HuH-7.5 (cell line): Measurements from ENCODE around the gene UTP25.
"Not testable (repeated sequence)": the region's sequence is repeated elsewhere in the genome, so short reads cannot be mapped to it uniquely, and the experiment has no call there.

Experiments
- DNase-seq: peaks from one replicate; pipeline ENCODE4 v3.0.0; 2011; ENCODE audit warnings: low spot score

The UTP25 gene

DNA sequence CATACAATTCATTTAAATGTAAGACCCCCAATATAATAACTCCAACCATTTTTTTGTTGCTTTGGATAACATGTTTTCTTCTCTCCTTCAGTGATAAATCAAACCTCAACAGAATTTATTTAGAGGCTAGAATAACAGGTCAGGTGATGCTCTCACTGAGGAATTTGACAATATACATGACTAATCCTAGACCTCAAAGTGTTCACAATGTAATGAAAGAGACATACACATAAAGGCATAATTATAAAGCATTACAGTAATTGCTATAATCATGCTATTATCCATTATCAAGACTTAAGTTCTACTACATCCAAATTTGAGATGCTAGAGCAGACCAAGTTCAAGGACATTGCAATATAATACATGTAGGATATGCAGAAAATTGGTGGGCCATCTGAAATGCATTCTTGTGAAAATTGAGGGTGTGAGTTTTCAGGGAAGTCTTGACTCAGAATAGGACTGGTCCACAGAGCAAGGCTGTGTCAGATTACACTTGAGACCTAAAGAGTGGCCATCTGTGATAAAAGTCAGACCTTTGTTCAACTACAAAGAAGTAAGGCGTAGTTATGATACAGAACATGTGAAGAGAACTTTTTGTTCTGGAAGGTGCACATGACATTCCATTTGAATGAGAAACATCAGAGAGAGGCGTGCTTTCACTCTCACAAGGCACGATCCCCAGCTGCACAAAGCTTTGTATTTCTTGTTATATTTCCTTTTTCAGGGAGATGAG, 45.5 kb downstream of the UTP25 start:
- DNase-seq = no peak

DNA sequence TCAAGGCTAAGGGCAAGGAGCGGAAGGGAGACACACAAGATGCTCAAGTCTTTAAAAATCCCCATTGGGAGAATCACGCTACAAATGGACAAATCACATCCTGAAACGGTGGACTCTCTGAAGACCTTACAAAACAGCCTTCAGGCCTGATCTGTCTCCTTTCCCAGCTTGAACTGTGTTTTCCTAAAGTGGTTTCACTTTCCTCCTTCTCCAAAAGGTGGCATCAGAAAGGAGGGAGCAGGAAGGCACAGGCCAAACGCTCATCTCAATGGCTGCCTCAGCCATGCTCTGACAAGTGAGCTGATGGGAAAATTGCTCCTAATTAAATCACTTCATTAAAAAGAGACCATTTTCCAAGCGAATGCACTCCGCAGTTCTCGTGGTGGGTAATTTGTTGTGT, 47.7 kb downstream of the UTP25 start:
- no peak for DNase-seq

DNA sequence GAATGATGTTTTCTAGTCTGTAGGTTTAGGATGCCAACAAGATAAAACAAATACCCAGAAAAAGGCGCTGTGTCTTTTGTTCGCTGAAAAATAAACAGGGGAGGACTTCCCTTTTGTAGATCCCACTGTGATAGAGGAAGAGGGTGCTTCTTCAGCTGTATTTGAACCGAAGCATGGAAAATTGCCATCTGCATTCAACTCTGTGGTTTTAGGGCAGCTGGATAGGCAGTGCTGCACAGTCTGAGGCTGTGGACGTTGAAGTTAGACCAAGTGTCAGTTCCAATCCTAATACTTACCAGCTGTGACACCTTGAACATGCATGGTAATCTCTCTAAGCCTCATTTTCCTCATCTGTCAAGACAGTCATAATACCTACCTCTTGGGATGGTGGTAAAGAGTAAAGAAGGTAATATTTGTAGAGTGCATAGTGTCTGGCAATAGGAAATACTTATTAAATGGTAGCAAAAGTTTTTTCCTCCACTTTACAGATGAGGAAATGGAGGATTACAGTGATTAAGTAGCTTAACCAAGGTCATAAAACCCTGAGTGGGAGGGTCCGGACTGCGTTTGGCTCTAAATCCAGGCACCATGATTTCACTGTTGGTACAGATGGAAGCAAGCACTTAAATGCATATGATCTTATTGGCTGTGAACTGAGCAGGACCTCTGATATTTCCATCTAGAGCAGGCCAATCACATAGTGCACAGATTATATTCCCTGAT, 48.5 kb downstream of the UTP25 start:
- DNase-seq = no peak

DNA sequence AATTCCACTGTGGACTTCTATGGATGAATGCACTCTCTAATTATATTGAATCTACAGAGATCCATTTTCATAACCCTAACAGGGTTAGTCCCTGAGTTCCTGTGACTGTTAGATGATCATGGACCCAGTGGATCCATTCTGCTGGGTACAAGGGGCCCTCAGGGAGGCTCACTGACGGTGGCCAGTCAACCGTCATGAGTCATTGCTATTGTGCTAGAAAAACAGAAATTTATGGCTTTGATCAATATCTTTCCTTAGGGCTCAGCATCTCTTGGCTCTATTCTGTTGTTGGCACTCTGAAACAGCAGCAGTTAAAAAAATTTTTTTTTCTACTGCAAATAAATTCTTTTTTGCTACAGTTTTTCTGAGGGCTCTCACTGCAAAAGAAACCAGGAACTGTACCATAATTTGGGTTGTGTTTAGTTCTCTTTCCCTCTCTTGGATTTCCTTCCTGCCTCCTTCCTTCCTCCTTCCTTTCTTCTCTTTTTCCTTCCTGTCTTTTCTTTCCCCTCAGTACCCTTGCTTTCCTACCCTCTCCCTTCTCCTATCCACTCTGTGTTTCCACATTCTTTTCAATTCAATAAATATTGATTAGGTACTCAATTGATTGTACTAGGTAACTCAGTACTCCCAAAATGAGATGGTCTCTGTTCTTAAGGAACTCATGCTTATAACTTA, 49.5 kb downstream of the UTP25 start:
- DNase-seq = no peak

DNA sequence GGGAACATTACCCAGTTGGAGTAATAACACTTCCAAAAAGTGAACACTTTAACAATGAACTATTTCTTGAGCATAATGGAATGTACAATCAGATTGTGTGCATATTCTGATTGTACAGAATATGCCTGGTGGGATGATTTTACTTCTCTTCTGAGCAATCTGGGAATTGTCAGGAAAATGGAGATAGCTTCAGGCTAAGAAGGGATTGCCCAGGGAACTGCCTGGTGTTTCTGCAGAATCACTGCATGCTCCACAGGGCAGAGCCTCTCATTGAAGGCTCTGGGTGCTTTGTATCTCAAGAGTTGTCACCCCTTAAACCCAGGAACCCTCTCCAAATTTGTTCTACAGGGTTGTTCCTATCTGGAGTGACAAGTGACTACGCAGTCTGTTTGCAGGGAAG, 51.2 kb downstream of the UTP25 start:
- DNase-seq = no peak

DNA sequence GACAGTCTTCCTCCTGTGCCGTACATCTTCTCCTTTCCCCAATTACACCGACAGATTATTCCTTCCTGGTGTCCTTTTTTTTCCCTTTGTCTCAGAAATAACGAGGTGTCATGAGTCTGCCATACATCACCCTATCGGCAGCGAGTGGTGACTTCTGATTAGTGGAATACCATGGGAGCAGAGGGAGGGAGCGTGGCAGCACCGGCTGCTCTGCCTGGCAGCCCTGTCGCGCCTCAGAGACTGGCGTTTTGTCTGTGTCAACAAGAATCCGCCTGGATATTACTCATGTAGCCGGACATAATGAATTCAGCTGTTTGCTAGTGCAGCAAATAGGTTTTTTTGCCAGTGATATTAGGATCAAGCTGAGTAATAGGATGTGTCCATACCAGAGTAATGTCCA, 51.8 kb downstream of the UTP25 start:
- no peak for DNase-seq

DNA sequence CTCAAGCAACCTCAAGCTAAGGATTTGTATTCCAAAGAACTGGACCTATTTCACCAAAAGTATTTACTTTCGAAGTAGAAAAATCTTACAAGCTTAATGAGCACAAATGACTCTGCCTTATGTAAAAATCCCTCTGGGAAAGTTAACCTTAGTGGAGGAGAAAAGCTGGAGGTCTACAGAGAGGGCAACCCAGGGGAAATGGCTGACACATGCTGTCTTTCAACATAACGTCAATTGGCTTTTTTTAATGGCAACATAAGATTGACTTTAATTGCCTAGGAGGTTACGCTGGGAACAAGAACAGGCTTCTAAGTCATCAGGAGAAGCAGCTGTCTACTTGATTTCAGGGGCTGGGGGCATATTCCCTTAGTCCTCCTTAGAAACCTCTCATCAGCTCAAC, 52.3 kb downstream of the UTP25 start:
- DNase-seq = no peak

DNA sequence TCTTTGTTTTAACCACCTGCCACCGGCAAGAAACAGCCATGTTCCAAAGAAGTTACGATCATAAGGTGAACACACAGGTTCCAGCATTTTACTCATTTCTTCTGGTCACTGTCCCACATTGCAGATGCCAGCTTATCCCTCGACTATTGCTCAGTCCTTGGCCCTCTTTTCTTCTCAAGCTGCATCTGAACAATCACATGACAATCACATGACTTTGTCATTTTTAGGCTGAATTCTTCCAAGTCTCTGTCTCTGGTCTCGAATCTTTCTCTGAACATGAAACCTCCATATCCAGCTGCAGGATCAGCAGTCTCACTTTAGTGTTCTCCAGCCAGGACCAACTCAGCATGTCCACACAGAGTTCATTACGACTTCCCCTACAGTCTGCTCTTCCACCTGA, 53.8 kb downstream of the UTP25 start:
- DNase-seq = no peak

DNA sequence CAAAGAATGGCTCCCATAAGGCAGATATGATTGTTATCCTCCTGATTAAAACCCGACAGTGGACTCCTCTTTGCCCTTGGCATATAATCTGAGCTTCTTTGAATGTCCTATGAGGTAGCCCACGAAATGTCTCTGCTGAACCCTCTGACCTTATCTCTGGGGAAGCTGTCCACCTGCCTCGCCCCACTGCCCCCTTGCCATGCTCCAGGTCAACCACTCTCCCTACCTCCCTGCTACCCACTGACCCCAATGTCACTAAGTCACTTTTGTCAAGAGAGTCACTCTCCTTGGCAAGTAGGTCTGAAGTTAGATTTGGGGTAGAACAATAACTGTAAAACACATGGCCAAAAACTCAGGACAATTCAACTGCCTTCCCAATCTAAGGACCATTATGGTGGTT, 54.5 kb downstream of the UTP25 start:
- no peak for DNase-seq

DNA sequence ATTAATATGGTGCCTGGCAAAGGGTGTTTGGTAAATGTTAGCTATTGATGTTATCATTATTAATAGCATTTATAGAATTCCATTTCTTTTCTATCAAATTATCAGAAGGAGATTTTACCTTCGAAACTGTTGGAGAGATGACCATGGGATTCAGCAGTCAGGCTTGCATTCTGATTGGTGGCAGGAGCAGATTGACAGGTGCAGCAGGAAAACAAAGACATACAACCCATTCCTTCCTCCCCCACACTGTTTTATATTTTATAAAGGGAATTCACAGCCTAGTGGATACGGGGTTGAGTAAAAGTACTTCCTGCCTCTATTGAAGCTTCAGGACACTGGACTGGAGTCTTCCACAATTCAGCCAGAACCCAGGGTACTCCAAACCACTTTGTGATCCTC, 55.2 kb downstream of the UTP25 start:
- DNase-seq = no peak

DNA sequence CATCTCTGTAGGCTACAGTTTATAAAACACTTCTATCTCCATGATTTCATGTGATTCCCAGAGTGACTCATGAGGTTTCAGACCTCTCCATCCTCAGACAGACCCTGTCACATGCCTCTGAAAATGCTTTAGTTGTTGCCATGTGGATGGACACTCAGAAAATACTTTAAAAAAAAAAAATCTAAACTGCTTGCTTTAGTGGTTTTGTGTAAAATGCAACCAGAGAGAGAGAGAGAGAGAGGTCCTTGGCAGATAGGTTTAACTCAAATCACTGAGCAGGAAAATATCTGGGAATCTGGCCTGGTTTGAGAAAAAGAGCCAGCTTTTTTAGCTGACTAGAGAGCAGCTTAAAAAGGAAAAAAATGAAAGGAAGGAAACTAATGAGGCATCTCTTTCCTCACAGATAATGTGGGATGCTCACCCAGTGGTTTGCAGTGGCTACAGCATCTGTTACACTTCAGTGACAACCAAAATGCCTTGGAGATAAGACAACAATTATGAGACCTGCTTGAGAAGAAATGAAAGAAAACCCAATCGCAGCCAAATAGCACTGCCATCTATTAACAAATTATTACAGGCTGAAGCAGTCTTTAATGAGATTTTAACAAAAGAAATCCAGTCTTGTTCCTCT, 55.7 kb downstream of the UTP25 start:
- no peak for DNase-seq

DNA sequence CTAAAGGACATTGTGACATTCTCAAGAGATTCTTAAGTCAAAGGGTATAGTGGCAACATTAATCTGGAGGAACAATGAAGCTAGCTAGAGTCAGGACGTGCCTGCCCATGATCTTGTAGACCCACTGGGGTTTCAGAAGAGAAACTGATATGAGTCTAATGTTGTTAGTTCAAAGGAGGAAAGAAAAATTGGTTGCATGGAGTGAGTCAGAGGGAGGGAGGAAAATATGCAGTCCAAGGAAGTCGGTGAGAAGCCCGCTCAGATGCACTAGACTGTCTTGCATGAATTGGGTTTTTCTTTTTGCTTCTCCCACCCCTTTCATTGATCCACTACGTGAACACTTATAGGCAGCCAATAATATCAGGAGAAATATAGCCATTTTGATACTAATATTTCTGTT, 56.5 kb downstream of the UTP25 start:
- no peak for DNase-seq

DNA sequence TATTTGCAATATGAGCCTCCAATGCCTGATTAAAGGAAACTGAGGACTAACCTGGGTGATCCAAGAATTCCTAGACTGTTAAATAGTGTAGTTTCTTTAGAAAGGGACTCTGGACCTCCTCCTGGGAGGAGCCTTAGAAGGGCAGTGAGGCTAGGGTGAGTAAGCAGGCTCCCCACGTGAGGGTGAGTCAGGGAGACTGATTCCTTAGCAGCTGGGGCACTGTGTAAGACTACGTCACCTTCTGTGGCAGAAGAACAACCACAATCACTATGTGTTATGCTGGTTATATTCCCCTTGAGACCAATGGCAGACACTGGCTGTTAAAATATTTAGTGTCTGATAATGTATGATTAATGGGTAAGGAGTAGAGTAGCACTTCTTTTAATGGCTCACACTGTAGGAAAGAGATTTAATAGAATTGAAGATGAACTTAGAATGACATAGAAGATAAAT, 56.9 kb downstream of the UTP25 start:
- DNase-seq = no peak

DNA sequence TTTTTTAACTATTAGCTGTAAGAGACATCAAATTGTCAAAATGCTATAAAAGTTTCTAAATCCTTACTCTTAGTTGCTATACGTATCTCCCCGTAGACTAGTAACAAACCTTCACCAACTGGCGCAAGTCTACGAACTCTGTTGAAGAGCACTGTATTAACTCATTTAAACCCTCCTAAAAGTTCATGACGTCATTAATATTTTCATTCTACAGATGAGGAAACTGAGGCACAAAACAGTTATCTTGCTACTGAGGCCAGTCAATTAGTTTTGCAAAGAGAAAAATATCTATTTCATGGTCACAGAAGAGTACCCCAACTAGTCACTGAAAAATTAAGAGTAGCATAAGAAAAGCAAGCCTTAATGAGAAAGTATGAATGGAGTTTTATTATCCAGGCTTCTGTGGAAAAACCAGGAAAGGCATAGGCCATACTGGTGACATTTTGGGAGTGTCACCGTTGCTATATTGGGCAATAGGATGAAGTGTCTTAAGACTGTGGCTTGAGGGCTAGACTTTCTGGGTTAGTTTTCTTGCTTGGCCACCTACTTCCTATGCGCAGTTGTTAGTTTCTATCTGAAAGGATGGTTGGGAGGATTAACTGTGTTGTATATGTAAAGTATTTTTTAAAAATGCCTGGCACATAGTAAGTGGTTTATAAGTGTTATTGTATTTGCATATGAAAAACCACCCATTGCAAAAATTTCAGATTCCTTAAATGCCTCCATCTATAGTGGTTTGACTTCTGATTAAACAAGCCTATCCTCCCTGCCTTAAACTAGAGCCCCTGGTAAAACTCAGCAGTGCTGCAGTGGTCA, 57.8 kb downstream of the UTP25 start:
- DNase-seq = no peak

DNA sequence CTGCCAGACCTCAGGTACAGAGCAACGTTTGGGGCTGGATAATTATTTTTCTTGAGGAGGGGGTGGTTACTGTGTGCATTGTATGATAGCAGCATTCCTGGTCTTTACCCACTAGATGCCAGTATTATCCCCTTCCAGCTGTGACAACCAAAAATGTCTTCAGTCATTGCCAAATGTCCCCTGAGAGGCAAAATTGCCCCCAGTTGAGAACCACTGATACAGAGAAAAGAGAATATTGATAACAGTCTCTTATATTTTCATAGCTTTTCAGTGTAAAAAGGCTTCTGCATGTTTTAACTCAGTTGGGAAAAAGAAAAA, 58.4 kb downstream of the UTP25 start:
- DNase-seq = no peak

DNA sequence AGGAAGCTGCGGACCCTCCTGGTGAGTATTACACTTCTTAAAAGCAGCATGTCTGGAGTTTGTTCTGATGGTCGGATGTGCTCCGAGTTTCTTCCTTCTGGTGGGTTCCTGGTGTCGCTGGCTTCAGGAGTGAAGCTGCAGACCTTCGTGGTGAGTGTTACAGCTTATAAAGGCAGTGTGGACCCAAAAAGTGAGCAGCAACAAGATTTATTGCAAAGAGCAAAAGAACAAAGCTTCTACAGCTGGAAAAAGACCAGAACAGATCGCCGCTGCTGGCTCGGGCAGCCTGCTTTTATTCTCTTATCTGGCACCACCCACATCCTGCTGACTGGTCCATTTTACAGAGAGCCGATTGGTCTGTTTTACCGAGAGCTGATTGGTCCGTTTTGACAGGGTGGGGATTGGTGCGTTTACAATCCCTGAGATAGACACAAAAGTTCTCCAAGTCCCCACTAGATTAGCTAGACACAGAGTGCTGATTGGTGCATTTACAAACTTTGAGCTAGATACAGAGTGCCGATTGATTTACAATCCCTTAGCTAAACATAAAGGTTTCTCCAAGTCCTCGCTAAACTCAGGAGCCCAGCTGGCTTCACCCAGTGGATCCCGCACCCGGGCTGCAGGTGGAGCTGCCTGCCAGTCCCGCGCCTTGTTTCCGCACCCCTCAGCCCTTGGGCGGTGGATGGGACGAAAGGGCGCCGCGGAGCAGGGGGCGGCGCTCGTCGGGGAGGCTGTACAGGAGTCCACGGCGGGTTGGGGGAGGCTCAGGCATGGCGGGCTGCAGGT, 60.7 kb downstream of the UTP25 start:
- not testable (repeated sequence) for DNase-seq

DNA sequence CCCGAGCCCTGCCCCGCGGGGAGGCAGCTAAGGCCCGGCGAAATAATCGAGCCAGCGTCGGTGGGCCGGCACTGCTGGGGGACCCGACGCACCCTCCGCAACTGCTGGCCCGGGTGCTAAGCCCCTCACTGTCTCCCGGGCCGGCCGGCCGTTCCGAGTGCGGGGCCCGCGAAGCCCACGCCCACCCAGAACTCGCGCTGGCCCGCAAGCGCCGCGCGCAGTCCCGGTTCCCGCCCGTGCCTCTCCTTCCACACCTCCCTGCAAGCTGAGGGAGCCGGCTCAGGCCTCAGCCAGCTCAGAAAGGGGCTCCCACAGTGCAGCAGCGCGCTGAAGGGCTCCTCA, 61.3 kb downstream of the UTP25 start:
- no peak for DNase-seq

DNA sequence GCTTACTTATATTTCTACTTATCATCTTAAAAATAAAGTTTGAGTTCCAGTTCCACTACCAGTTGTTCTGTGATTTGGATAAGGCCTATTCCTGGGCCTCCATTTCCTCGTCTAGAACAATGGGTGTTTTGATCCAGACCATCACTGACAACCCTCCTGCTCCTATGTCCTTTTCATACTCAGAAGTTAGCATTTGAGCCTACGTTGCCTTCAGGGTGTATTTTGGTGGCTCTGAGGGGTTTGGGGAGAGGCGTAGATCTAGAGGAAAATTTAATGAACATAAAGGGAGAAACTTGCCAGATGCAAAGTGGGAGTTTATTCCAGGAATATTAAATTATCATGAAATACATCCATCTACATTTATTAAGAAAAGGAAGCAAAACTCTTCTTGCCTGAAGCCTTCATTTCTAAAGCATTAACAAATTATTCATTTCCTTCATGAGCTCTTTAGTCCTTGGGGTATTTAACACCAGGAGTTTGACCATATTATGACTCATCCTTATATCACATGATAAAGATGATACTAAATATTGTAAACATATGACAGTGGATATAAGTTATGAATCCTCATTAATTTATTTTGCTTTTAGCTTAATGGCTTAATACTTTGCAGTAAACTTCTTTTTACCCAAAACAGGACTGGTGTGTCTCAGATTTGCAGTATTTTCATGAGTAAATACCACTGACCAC, 63.0 kb downstream of the UTP25 start:
- no peak for DNase-seq

DNA sequence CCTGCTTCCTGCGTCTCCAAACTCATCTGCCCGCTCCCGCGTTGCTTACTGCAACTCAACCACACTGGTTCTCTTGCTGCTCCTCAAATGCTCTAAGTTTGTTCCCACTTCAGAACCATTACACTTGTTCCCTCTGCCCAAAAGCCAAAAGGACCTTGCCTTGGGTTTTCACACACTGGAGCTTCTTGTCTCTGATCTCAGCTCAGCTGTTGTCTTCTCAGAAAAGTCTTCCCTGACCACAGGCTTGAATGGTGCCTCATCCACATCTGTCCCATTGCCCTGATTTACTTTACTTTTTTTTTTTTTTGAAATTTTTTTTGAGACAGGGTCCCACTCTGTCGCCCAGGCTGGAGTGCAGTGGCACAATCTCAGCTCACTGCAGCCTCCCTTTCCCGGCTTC, 66.0 kb downstream of the UTP25 start:
- no peak for DNase-seq

DNA sequence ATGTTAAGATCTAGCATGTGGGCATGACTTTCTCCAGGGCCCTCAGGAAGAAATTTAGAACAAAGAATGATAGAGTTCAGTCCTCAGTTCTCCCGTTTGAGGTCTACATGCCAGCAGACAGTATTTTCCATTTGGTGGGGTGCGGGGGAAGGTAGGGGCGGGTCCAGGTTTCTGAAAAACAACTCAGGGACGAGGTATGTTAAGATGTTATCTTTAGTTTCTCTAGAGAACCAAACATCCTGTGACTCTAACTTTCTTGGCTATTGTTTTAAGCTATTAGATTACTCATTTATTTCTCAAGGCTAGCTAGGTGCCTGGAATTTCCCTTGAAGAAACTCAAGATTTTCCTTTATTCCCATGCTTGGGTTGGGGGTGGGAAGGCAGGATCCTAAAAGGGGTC, 67.9 kb downstream of the UTP25 start:
- no peak for DNase-seq

DNA sequence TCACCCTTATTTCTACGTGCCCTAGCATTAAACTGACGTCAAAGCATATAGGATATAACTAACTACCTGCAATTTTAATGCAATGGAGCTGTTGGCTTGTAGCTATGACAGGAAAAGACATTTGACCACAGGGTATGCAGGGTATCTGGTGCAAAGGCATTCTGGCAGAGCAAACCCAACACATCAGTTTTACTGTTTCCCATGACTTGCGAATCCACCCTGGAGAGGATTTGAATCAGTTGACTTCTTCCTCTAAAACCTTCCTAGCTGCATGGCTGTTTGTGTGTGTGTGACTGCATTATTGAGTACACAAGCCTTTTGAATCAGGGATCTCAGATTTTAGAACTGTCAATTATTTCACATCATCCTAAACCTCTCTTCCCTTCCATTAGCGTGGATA, 68.6 kb downstream of the UTP25 start:
- no peak for DNase-seq
